LNCAP (cell line): ENCODE results near the gene FSTL1.

Experiments
- TF ChIP-seq, protein P1 (sequence below): fragments of 450-650 bp; IDR thresholded peaks from 2 replicates; pipeline ENCODE4 v1.5.1; 2017; ENCODE audit warnings: mild to moderate bottlenecking

FSTL1 gene

DNA sequence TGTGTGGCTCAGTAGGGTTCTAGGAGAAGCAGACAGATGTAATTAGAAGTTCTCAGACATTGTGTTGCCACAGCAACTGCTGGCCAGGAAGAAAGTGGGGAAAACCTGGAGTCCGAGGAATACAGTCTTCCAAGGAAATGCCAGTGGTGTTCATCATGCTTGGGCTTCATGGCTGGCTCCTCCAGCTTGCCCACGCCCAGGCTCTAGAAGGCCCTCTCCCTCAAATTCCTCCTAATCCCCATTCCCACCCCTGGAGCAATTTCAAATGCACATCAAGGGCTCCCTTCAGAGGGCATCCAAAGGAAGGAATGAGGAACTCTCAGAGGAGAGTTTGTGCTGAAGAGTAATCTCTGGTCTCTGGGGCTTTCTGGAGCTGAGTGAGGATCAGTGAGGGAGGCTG, 21.9 kb downstream of the FSTL1 start:
- TF ChIP-seq, protein P1, sequence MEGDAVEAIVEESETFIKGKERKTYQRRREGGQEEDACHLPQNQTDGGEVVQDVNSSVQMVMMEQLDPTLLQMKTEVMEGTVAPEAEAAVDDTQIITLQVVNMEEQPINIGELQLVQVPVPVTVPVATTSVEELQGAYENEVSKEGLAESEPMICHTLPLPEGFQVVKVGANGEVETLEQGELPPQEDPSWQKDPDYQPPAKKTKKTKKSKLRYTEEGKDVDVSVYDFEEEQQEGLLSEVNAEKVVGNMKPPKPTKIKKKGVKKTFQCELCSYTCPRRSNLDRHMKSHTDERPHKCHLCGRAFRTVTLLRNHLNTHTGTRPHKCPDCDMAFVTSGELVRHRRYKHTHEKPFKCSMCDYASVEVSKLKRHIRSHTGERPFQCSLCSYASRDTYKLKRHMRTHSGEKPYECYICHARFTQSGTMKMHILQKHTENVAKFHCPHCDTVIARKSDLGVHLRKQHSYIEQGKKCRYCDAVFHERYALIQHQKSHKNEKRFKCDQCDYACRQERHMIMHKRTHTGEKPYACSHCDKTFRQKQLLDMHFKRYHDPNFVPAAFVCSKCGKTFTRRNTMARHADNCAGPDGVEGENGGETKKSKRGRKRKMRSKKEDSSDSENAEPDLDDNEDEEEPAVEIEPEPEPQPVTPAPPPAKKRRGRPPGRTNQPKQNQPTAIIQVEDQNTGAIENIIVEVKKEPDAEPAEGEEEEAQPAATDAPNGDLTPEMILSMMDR = no peak

DNA sequence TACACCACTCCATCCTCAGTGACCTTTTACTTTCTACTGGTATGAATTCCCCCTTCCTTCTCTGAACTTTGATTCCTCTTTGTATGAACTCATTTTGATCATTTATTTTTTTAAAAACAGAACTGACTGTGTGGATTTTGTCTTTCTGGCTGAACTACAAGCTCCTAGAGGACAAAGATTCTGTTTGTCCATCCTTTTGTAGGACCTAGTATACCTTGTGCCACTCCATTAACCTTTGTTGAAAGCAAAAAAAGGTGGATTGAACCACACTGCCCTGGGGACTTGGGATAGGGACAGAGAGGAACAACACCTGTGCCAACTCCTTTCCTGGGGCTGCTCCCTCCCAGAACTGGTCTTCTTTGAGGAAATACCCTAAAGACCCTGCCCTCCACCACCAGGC, 23.6 kb downstream of the FSTL1 start:
- TF ChIP-seq, protein P1 = no peak

DNA sequence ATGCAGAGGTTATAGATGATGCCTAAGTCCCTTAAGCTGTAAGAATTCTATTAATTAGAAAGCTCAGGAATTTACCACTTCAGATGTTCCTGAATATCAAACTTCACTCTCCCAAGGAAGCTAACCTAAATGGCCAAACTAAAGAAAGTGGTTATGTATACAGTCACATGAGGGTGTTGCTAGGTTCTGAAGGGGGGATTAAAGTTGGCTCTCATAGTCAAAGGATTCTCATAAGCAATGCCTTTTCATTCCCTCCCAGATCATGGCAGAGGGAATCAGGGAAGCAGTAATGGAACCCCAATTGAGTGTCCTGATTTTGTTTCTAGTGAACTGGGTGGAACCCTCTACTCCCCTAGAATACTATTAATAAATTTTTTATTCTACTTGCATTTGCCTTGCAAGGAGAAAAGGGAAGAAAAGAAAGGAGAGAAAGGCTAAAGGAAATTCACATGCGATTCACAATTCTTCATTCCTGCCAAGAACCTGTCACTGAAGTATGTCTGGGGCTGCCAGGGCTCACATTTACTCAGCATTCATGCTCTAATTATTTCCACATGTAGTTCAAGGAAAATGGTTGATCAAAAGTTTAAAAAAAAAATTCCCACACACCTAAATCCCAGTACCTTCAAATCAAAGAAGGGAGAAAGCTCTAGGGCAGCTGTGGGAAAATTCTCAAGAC, 25.1 kb downstream of the FSTL1 start:
- TF ChIP-seq, protein P1 = no peak

DNA sequence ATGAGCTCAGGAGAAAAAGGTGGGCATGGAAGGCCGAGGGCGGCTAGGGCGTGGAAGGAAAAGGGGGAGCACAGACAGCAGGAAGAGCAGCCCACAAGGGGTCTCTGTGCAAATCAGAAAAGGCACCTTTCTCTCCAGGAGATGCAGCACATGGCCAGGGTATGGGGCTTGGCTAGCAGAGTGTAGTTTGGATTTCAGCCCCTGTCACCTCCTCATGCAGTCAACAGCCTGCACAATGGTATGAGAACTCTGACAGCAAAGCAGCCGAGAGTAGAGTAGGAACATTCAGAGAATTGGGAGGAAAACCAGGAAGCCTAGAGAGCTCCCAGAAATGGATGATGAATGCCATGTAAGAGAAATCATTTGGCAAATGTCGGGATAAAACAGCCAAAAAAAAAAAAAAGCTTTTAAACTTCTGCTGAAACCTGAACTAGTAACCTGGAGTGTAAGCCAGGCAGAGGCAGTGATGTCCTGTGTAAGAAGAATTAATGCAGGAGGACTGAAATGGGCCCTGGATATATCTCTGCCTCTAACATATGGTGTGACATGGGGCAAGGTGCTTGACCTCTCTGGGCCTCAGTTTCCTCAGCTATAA, 25.7 kb downstream of the FSTL1 start:
- TF ChIP-seq, protein P1 = no peak

DNA sequence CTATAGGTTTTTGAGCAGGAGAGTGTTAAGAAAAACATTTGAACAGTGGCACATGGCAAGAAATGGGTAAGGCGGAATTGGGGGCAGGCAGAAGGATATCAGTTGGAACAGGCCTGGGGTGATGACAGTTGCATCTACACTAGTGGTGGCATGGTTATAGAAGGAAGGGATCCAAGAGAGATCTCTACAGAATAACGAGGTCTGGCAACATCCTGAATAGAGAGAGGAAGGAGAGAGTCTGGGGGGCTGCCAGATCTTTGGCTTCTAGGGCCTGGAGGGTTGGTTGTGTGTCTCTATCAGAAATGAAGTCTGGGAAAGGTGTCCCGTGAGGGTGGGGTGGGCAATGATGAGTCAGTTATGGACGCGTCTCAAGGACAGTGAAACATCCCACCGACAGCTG, 26.3 kb downstream of the FSTL1 start:
- TF ChIP-seq, protein P1 = no peak

DNA sequence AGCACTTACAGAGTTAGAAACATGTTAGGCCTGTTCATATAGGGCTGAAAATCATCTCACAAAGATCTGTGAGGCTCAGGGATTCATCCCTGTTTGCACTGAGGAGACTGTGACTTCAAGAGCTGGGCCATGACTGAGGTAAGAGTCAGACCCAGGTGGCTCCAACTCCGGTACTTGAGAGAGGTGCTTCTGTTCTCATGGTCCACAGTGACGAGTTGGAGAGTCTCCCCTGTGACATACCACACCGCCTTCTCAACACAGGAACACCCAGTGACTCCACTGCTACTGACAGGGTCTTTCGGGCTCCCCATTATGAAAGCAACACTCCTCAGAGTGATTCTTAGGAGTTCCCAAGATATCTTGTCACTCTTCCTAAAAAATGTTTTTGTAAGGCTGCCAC, 27.4 kb downstream of the FSTL1 start:
- TF ChIP-seq, protein P1 = no peak

DNA sequence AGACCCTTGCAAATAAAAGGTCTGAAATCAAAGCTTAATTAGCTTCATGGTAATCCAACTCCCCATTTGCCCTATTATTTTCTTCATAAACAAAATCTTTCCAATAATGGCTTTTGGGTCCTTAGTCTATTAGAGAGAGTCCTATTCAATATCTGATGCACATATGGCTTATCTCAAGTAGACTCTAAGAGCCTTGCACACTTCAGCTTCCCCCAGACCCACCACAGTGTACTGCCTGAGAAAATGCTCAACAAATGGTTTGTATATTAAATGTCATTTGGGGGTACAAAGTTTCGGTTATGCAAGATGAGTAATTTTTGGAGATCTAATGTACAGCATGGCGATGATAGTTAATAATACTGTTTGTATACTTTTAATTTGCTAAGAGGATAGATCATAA, 28.9 kb downstream of the FSTL1 start:
- TF ChIP-seq, protein P1 = no peak
